Astrocyte (in vitro differentiated cells and primary cell): ENCODE results near the gene SENP8. TPM values are rescaled to one million over a fixed set of nuclear protein-coding genes. Genes with fewer than 3 reads are reported as not detected.

Experiments used
- DNase-seq: peaks from one replicate; pipeline ENCODE4 v3.0.0-alpha.2; 2010; ENCODE audit warnings: low read depth
- FAIRE-seq: peaks from 2 replicates; lab custom pipeline; 2011; peaks lifted over from hg19 to GRCh38; lab: Jason Lieb, UNC
- H2AFZ ChIP-seq: 2 replicates; pipeline ENCODE4 v1.6.0; 2012; ENCODE audit warnings: low read depth, low read length, inconsistent platforms
- H3K27ac ChIP-seq: 2 replicates; pipeline ENCODE4 v1.5.1; 2011; ENCODE audit warnings: low read depth, low read length, inconsistent platforms
- H3K27me3 ChIP-seq: 2 replicates; pipeline ENCODE4 v1.6.0; 2011; ENCODE audit warnings: low read length, inconsistent platforms; ENCODE audit not compliant: insufficient read depth
- H3K36me3 ChIP-seq: 2 replicates; pipeline ENCODE4 v1.5.1; 2011; ENCODE audit warnings: low read length, inconsistent platforms; ENCODE audit not compliant: insufficient read depth
- H3K4me1 ChIP-seq: 2 replicates; pipeline ENCODE4 v1.5.1; 2011; ENCODE audit warnings: low read length, inconsistent platforms; ENCODE audit not compliant: insufficient read depth
- H3K4me2 ChIP-seq: 2 replicates; pipeline ENCODE4 v1.6.0; 2012; ENCODE audit warnings: low read length, inconsistent platforms
- H3K4me3 ChIP-seq: 2 replicates; pipeline ENCODE4 v1.5.1; 2011; ENCODE audit warnings: low read depth, mild to moderate bottlenecking, low read length, inconsistent platforms; ENCODE audit not compliant: insufficient read depth
- H3K79me2 ChIP-seq: 2 replicates; pipeline ENCODE4 v1.6.0; 2012; ENCODE audit warnings: mild to moderate bottlenecking, low read length, inconsistent platforms; ENCODE audit not compliant: insufficient read depth
- H3K9ac ChIP-seq: 2 replicates; pipeline ENCODE4 v1.6.0; 2012; ENCODE audit warnings: mild to moderate bottlenecking, low read length, inconsistent platforms
- H3K9me3 ChIP-seq: 2 replicates; pipeline ENCODE4 v1.5.1; 2012; ENCODE audit warnings: low read depth, mild to moderate bottlenecking, low read length, inconsistent platforms; ENCODE audit not compliant: insufficient read depth
- H4K20me1 ChIP-seq: 2 replicates; pipeline ENCODE4 v1.6.0; 2012; ENCODE audit warnings: low read length, inconsistent platforms; ENCODE audit not compliant: insufficient read depth
- H3K27ac Mint-ChIP-seq: one replicate; pipeline ENCODE4 v1.8.0; 2021; ENCODE audit warnings: mild to moderate bottlenecking, mixed read lengths; ENCODE audit not compliant: unreplicated experiment
- H3K27me3 Mint-ChIP-seq: one replicate; pipeline ENCODE4 v1.8.0; 2021; ENCODE audit warnings: low read depth, mixed read lengths; ENCODE audit not compliant: unreplicated experiment
- H3K36me3 Mint-ChIP-seq: one replicate; pipeline ENCODE4 v1.8.0; 2021; ENCODE audit warnings: low read depth, mixed read lengths; ENCODE audit not compliant: unreplicated experiment
- H3K4me1 Mint-ChIP-seq: one replicate; pipeline ENCODE4 v1.8.0; 2021; ENCODE audit warnings: low read depth, mixed read lengths; ENCODE audit not compliant: unreplicated experiment
- H3K4me3 Mint-ChIP-seq: one replicate; pipeline ENCODE4 v1.8.0; 2021; ENCODE audit warnings: mild to moderate bottlenecking, moderate library complexity, mixed read lengths; ENCODE audit not compliant: unreplicated experiment
- H3K9me3 Mint-ChIP-seq: one replicate; pipeline ENCODE4 v1.8.0; 2021; ENCODE audit warnings: mild to moderate bottlenecking, mixed read lengths; ENCODE audit not compliant: unreplicated experiment
- CTCF ChIP-seq: IDR thresholded peaks from 2 replicates; pipeline ENCODE4 v1.5.1; 2011; ENCODE audit warnings: low read depth, mild to moderate bottlenecking, inconsistent platforms, low read length, moderate library complexity; ENCODE audit not compliant: insufficient read depth
- EZH2 ChIP-seq: IDR thresholded peaks from 2 replicates; pipeline ENCODE4 v1.6.1; 2012; ENCODE audit warnings: mild to moderate bottlenecking, low read length, inconsistent platforms; ENCODE audit not compliant: insufficient read depth
- total RNA-seq: library from RNA; stranded (reverse); gene quantifications from 2 replicates; pipeline ENCODE4 v1.2.1, GENCODE V29; 2021

SENP8 gene
- total RNA-seq, 1 donor from 2014 or later, result 2.9 TPM

GRCh38 chr15:72086010-72086697, 32.0 kb upstream of the SENP8 start:
- TF ChIP-seq CTCF, result no peak
- TF ChIP-seq EZH2, result no peak
- Histone ChIP-seq H3K36me3 (no peaks in the 10 kb centered on the region), H3K27me3 (no peaks in the 10 kb centered on the region), H3K9me3 (no peaks in the 10 kb centered on the region), H3K9ac (no peak overlapping the region), H3K4me1 (no peaks in the 10 kb centered on the region), H4K20me1 (peaks cover 12% of the 10 kb centered on the region), H3K79me2 (peaks cover 17% of the 10 kb centered on the region), H3K27ac (no peak overlapping the region), H2AFZ (no peak overlapping the region), H3K4me3 (no peak overlapping the region), H3K4me2 (no peak overlapping the region)
- no peaks in the 10 kb centered on the region for H3K27me3 Mint-ChIP-seq
- H3K4me1 Mint-ChIP-seq, result peaks cover 6% of the 10 kb centered on the region
- H3K9me3 Mint-ChIP-seq, result peaks cover 7% of the 10 kb centered on the region
- FAIRE-seq (no peak), DNase-seq (no peak)
- H3K36me3 Mint-ChIP-seq, result peaks cover 11% of the 10 kb centered on the region
- no peak overlapping the region for H3K27ac Mint-ChIP-seq
- H3K4me3 Mint-ChIP-seq, result no peak overlapping the region

DNA sequence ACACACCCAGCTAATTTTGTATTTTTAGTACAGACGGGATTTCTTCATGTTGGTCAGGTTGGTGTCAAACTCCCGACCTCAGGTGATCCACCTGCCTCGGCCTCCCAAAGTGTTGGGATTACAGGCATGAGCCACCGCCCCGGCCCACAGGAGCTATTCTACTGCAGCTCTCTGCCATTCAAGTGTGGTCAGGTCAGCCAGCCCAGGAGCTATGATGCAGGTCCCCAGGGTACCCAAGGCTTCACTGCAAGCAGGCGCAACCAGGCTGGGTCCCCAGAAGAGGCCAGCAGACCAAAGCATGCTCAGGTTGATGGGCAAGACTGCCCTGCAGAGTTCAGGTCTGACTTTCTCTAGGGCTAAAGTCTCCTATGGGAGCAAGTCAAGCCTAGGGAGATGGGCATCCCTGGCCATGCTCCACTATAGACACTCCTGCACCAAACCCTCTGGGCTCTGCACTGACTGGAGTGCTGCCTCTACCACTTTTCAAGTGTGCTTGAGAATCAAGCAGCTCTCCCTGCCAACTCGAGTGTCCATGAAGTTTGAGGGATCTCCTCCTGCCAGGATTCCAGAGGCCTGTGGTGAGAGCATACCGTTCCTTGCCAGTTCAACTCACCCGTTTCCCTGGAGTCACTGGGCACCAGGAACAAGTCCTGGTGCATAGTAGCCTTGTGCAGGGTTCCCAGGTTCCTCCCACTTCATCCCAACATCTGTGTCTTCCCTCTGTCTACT, 31.1 kb upstream of the SENP8 start:
- Histone ChIP-seq H3K36me3 (no peaks in the 10 kb centered on the region), H4K20me1 (peaks cover 14% of the 10 kb centered on the region), H3K4me1 (no peaks in the 10 kb centered on the region), H3K4me2 (no peak overlapping the region), H3K27me3 (no peaks in the 10 kb centered on the region), H3K4me3 (no peak overlapping the region), H2AFZ (no peak overlapping the region), H3K9me3 (no peaks in the 10 kb centered on the region), H3K27ac (no peak overlapping the region), H3K79me2 (peaks cover 21% of the 10 kb centered on the region), H3K9ac (no peak overlapping the region)
- DNase-seq (no peak), FAIRE-seq (no peak)
- H3K4me3 Mint-ChIP-seq, result no peak overlapping the region
- TF ChIP-seq EZH2 (no peak), CTCF (no peak)
- peaks cover 7% of the 10 kb centered on the region for H3K9me3 Mint-ChIP-seq
- no peak overlapping the region for H3K27ac Mint-ChIP-seq
- peaks cover 5% of the 10 kb centered on the region for H3K4me1 Mint-ChIP-seq
- peaks cover 11% of the 10 kb centered on the region for H3K36me3 Mint-ChIP-seq
- H3K27me3 Mint-ChIP-seq, result no peaks in the 10 kb centered on the region

DNA sequence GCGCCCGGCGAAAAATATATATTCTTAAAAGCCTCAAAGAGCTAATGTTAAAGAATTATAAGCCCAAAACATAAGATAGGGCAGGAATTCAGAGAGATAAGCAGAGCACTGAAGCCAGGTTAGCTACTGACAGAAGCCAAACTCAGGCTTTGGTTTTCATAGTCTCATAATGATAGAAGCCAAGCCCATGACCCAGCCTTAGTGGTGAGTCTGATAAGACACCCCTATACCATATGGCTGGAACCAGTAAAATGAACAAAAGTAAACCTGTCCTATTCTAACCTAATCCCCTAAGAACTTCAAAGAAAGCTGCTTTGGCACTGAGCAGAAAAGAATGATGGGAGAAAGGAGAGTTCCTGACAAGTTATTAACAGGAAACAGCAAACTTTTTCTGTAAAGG, 26.2 kb upstream of the SENP8 start:
- Histone ChIP-seq H2AFZ (no peak overlapping the region), H3K36me3 (no peaks in the 10 kb centered on the region), H3K27ac (no peak overlapping the region), H3K9me3 (no peaks in the 10 kb centered on the region), H4K20me1 (peaks cover 30% of the 10 kb centered on the region), H3K4me3 (no peak overlapping the region), H3K9ac (no peak overlapping the region), H3K79me2 (peaks cover 39% of the 10 kb centered on the region), H3K27me3 (no peaks in the 10 kb centered on the region), H3K4me2 (no peak overlapping the region), H3K4me1 (no peaks in the 10 kb centered on the region)
- no peak for DNase-seq
- Mint-ChIP-seq H3K4me1 (no peaks in the 10 kb centered on the region), H3K27ac (no peak overlapping the region), H3K27me3 (no peaks in the 10 kb centered on the region), H3K9me3 (peaks cover 2% of the 10 kb centered on the region), H3K36me3 (peaks cover 15% of the 10 kb centered on the region), H3K4me3 (no peak overlapping the region)
- FAIRE-seq, result no peak
- TF ChIP-seq EZH2 (no peak), CTCF (no peak)
